ENCODE measurements around the gene GOLGA8J. TPM values are rescaled to one million over a fixed set of nuclear protein-coding genes. Genes with fewer than 3 reads are reported as not detected.
"Not testable (repeated sequence)": the region's sequence is repeated elsewhere in the genome, so short reads cannot be mapped to it uniquely, and the experiment has no call there.

Gene GOLGA8J, protein sequence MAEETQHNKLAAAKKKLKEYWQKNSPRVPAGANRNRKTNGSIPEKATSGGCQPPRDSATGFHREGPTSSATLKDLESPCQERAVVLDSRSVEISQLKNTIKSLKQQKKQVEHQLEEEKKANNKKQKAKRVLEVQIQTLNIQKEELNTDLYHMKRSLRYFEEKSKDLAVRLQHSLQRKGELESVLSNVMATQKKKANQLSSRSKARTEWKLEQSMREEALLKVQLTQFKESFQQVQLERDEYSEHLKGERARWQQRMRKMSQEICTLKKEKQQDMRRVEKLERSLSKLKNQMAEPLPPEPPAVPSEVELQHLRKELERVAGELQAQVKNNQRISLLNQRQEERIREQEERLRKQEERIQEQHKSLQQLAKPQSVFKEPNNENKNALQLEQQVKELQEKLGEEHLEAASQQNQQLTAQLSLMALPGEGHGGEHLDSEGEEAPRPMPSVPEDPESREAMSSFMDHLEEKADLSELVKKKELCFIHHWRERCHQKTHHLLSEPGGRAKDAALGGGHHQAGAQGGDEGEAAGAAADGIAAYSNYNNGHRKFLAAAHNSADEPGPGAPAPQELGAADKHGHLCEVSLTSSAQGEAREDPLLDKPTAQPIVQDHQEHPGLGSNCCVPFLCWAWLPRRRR
- total RNA-seq, result under 1 TPM in 1 of 4 donors, not detected in 3; 0.95 TPM

DNA sequence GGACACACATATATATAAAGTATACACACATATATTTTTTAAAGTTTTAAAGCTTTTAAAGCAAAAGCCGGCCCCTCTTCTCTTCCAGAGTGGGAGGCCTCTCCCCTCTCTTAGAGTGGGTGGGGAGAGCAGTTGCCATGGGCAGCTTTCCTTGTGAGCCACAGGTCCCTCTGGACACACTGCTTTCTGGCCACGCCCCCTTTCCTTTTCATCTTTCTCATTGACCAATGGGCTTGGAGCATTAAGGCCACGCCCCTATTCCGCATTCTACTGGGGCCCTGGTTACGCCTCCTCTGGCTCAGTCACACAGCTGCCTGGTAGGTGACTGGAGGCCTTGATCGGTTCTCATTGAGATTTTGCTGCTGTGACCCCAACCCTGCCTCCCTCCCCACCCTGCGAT is at the start of gene GOLGA8J:
TSS of gene GOLGA8J (plus strand) at position 301 of the 400 bp plus-strand sequence. CDS start at position 399, 98 bp downstream.
- H3K27me3 ChIP-seq; in situ Hi-C loops (cut with MboI; ENCODE audit: low pct_ligation_motif_present in 1 of 4, low pct_unique_long_range_greater_than_20kb in 1 of 4, low sequenced_read_pairs in 3 of 4); H3K9me3 ChIP-seq; H3K36me3 ChIP-seq; H3K27ac ChIP-seq; DNase-seq; H3K4me3 ChIP-seq; H3K4me1 ChIP-seq; intact Hi-C loops (cut with DNase I; ENCODE audit: low total_unique reads): not testable (repeated sequence)
- no CpG with 5 or more reads among the region's 7 CpGs for WGBS, 2 donors (ENCODE audit: low coverage in 1 of 2)

DNA sequence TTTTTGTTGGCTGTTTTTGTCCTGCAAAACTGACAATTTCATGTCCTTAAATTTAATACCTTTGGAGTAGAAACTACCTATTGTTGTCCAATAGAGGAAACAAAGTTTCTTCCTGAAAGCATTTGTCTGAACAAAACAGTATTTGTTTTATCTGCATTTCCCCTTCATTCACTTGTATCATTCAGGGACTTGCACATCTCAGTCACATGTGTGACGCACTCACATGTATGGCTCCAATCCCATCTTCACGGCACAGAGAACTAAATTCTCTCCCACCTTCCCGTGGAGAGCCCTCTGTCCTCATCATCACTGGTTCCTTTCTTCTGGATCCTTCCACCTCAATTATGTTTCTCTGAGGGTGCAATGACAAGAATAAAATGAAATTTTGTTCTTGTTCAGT is 49.5 kb upstream of the GOLGA8J start:
- H3K9me3 ChIP-seq, result no peaks in the 10 kb centered on the region
- no peaks in the 10 kb centered on the region for H3K27me3 ChIP-seq
- TF ChIP-seq POLR2A (IDR thresholded peaks at IDR 0.05) (no peak), POLR2AphosphoS5 (IDR thresholded peaks at IDR 0.05) (no peak), EP300 (IDR thresholded peaks at IDR 0.05; ENCODE audit: low read depth) (no peak)
- TF ChIP-seq, protein P1, sequence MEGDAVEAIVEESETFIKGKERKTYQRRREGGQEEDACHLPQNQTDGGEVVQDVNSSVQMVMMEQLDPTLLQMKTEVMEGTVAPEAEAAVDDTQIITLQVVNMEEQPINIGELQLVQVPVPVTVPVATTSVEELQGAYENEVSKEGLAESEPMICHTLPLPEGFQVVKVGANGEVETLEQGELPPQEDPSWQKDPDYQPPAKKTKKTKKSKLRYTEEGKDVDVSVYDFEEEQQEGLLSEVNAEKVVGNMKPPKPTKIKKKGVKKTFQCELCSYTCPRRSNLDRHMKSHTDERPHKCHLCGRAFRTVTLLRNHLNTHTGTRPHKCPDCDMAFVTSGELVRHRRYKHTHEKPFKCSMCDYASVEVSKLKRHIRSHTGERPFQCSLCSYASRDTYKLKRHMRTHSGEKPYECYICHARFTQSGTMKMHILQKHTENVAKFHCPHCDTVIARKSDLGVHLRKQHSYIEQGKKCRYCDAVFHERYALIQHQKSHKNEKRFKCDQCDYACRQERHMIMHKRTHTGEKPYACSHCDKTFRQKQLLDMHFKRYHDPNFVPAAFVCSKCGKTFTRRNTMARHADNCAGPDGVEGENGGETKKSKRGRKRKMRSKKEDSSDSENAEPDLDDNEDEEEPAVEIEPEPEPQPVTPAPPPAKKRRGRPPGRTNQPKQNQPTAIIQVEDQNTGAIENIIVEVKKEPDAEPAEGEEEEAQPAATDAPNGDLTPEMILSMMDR (IDR thresholded peaks at IDR 0.05), result no peak
- no peak overlapping the region for H3K27ac ChIP-seq
- in situ Hi-C loops (cut with MboI; ENCODE audit: low pct_ligation_motif_present in 1 of 4, low pct_unique_long_range_greater_than_20kb in 1 of 4, low sequenced_read_pairs in 3 of 4) (no loop called here), intact Hi-C loops (cut with DNase I; ENCODE audit: low total_unique reads) (no loop called here)
- no peaks in the 10 kb centered on the region for H3K4me1 ChIP-seq
- no peak for DNase-seq
- H3K4me3 ChIP-seq, result no peak overlapping the region
- 85 to 89% methylated on average over 3 of the region's 3 CpGs for WGBS, 2 donors (ENCODE audit: low coverage in 1 of 2)
- H3K36me3 ChIP-seq, result no peaks in the 10 kb centered on the region

DNA sequence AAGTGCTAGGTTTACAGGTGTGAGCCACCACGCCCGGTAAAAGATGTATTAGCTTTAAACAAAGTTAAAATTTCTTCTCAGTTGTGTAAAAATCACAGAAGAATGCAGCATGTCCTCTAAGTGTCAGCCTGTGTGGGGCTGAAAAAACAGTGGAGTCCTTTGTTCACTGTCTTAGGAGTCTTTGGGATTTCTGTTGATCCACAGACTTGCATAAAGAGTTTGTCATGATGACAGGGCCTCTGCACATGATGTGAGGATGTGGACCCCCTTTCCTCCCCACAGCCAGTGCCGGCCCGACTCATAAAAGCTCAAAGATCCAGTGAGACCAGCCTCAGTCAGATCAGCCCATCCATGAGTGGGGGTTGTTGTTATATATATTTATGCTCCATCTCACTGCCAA is 49.0 kb upstream of the GOLGA8J start:
- no peaks in the 10 kb centered on the region for H3K9me3 ChIP-seq
- H3K36me3 ChIP-seq, result no peaks in the 10 kb centered on the region
- H3K4me3 ChIP-seq, result no peak overlapping the region
- in situ Hi-C loops (cut with MboI; ENCODE audit: low pct_ligation_motif_present in 1 of 4, low pct_unique_long_range_greater_than_20kb in 1 of 4, low sequenced_read_pairs in 3 of 4), result no loop called here
- intact Hi-C loops (cut with DNase I; ENCODE audit: low total_unique reads), result no loop called here
- H3K27ac ChIP-seq, result no peak overlapping the region
- no peak for DNase-seq
- peaks cover 0 to 5% (median 2%) of the 10 kb centered on the region in 4 donors for H3K4me1 ChIP-seq
- TF ChIP-seq POLR2AphosphoS5 (IDR thresholded peaks at IDR 0.05) (no peak), EP300 (IDR thresholded peaks at IDR 0.05; ENCODE audit: low read depth) (no peak), POLR2A (IDR thresholded peaks at IDR 0.05) (no peak)
- TF ChIP-seq, protein P1 (IDR thresholded peaks at IDR 0.05), result no peak
- WGBS, 2 donors (ENCODE audit: low coverage in 1 of 2), result 95% methylated on average over 4 of the region's 4 CpGs; no CpG with 5 or more reads in 1 of the 2 donors
- no peaks in the 10 kb centered on the region for H3K27me3 ChIP-seq

DNA sequence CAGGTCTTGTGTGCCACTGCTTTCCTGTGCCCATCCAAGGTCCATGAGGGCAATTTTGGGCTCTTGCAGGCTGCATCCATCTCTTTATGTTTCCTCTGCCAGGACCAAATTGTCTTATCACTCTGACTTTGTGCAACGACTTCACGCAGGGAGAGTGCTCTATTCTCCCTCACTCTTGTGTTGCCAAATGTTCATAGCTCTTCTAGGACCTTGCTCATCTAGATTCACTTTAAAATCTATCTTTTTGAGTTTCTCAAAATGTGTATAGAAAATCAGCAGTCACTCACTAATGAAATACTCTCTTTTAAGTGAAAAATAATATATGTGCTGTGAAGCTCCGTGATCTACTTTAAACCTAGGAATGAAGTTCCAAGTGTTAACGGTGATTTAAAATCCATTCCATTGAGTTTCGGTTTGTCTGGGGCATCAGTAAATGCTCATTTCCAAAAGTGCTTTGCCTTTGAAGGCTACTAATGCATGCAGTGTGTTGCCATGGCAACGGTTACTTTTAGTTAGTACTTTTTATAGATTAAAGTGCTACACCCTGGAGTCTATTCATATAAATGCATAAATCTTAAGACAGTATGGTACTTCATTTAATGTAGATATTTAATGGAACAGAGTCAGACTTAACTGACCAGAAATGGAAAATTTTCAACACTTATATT is 46.6 kb upstream of the GOLGA8J start:
- Histone ChIP-seq H3K4me1 (peaks cover 0 to 15% (median 5%) of the 10 kb centered on the region in 4 donors), H3K27ac (no peak overlapping the region), H3K27me3 (no peaks in the 10 kb centered on the region), H3K4me3 (no peak overlapping the region), H3K36me3 (no peaks in the 10 kb centered on the region), H3K9me3 (no peaks in the 10 kb centered on the region)
- WGBS, 2 donors (ENCODE audit: low coverage in 1 of 2), result 88 to 95% methylated on average over 6 of the region's 6 CpGs
- in situ Hi-C loops (cut with MboI; ENCODE audit: low pct_ligation_motif_present in 1 of 4, low pct_unique_long_range_greater_than_20kb in 1 of 4, low sequenced_read_pairs in 3 of 4), result no loop called here
- DNase-seq, result no peak
- intact Hi-C loops (cut with DNase I; ENCODE audit: low total_unique reads), result no loop called here
- no peak for TF ChIP-seq POLR2AphosphoS5 (IDR thresholded peaks at IDR 0.05)
- no peak for TF ChIP-seq POLR2A (IDR thresholded peaks at IDR 0.05)
- no peak for TF ChIP-seq EP300 (IDR thresholded peaks at IDR 0.05; ENCODE audit: low read depth)
- TF ChIP-seq, protein P1 (IDR thresholded peaks at IDR 0.05), result no peak

Measured in transverse colon (tissue), 4 donors.